Skeletal muscle tissue (tissue), 4 donors: ENCODE data around the gene NAALADL2. TPM values are rescaled to one million over a fixed set of nuclear protein-coding genes. Genes with fewer than 3 reads are reported as not detected.
"Not testable (repeated sequence)": the region's sequence is repeated elsewhere in the genome, so short reads cannot be mapped to it uniquely, and the experiment has no call there.

Source experiments
- H3K27ac ChIP-seq: one replicate; pipeline ENCODE4 v1.7.0; 2013; ENCODE audit warnings: mild to moderate bottlenecking, low read depth, low read length, inconsistent platforms
- H3K27me3 ChIP-seq, 3 donors: one replicate each; pipeline ENCODE4 v1.7.0; 2013; ENCODE audit warnings: low read length in 3 of 3; ENCODE audit not compliant: control insufficient read depth in 3 of 3, insufficient read depth in 3 of 3
- H3K36me3 ChIP-seq, 3 donors: one replicate each; pipeline ENCODE4 v1.7.0; 2013; ENCODE audit warnings: low read length in 3 of 3; ENCODE audit not compliant: control insufficient read depth in 3 of 3, insufficient read depth in 3 of 3
- H3K4me1 ChIP-seq, 3 donors: one replicate each; pipeline ENCODE4 v1.7.0; 2013; ENCODE audit warnings: low read length in 3 of 3, mild to moderate bottlenecking in 3 of 3; ENCODE audit not compliant: control insufficient read depth in 3 of 3, insufficient read depth in 3 of 3
- H3K4me3 ChIP-seq, 3 donors: one replicate each; pipeline ENCODE4 v1.7.0; 2013; ENCODE audit warnings: low read length in 3 of 3
- H3K9ac ChIP-seq, 3 donors: one replicate each; pipeline ENCODE4 v1.7.0; 2013; ENCODE audit warnings: low read length in 3 of 3, mild to moderate bottlenecking in 3 of 3, moderate library complexity in 2 of 3, low read depth in 1 of 3
- H3K9me3 ChIP-seq, 3 donors: one replicate each; pipeline ENCODE4 v1.7.0; 2013; ENCODE audit warnings: low read length in 3 of 3; ENCODE audit not compliant: control insufficient read depth in 3 of 3
- total RNA-seq: library from RNA; depleted of rRNA; stranded (reverse); fragments of >200 nt; gene quantifications from one replicate; pipeline ENCODE4 v1.2.3, GENCODE V29; 2014
- donor health status: Osteomylitis.

NAALADL2 gene
- total RNA-seq, 1 donor from 2014 or later, result 17.7 TPM

DNA sequence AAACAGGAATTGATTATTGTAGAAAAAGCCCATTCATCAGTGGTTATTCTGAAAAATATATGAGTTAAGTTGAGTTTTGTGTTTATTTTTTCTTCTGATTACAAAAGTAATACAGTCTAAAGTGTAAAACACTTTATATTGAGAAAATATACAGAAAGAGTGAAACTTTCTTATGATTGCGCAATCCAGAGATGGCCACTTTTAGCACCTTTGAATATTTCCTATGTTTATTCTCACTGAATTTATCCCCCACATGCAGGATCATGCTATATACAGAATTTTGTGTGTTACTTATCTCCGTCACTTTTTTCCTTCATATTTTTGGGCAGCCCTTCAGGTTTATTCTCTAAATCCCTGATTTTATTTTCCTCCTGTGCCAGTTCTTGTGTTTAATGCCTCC is 285.2 kb downstream of the NAALADL2 start:
- Histone ChIP-seq H3K9ac (no peak overlapping the region), H3K36me3 (no peaks in the 10 kb centered on the region), H3K9me3 (no peaks in the 10 kb centered on the region), H3K27me3 (no peaks in the 10 kb centered on the region), H3K27ac (no peak overlapping the region), H3K4me3 (no peak overlapping the region), H3K4me1 (no peaks in the 10 kb centered on the region)

GRCh38 chr3:175146258-175146657 is 287.1 kb downstream of the NAALADL2 start:
- Histone ChIP-seq H3K9ac (no peak overlapping the region), H3K9me3 (no peaks in the 10 kb centered on the region), H3K27ac (no peak overlapping the region), H3K36me3 (no peaks in the 10 kb centered on the region), H3K4me3 (no peak overlapping the region), H3K4me1 (no peaks in the 10 kb centered on the region), H3K27me3 (no peaks in the 10 kb centered on the region)

GRCh38 chr3:175149675-175150074 is 290.5 kb downstream of the NAALADL2 start:
- Histone ChIP-seq H3K4me1 (no peaks in the 10 kb centered on the region), H3K9me3 (no peaks in the 10 kb centered on the region), H3K27ac (no peak overlapping the region), H3K27me3 (no peaks in the 10 kb centered on the region), H3K9ac (no peak overlapping the region), H3K4me3 (no peak overlapping the region), H3K36me3 (no peaks in the 10 kb centered on the region)

DNA sequence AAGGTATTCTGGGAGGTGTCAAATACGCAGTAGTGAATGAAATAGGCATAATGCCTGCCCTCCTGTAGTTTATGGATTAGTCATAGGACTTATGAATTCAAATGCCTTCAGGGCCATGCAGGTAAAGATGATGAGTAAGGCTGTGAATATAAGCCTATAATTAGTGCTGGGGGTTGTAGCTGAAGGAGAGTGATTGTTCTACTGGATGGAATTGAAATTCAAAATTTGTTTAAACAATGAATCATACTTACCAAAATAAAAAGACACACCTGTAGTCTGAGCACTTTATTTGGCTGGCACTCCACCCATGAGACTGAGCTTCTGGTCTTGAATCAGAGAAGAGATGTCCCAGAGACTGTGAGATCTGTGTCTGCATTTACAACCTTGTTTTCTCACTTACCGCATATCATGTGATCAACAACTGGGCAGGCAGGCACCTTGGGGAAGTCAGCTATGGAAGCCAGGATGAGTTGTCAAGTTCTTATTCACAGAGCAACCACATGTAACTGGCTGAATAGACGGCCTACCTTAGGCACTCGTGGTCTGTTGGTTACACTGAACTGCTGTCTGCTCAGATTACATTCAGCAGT is 291.8 kb downstream of the NAALADL2 start:
- H3K27ac ChIP-seq, result no peak overlapping the region
- no peaks in the 10 kb centered on the region for H3K4me1 ChIP-seq
- no peaks in the 10 kb centered on the region for H3K9me3 ChIP-seq
- H3K36me3 ChIP-seq, result no peaks in the 10 kb centered on the region
- H3K4me3 ChIP-seq, result no peak overlapping the region
- no peak overlapping the region for H3K9ac ChIP-seq
- no peaks in the 10 kb centered on the region for H3K27me3 ChIP-seq

GRCh38 chr3:175153595-175153994 is 294.5 kb downstream of the NAALADL2 start:
- Histone ChIP-seq H3K4me3 (no peak overlapping the region), H3K4me1 (no peaks in the 10 kb centered on the region), H3K36me3 (no peaks in the 10 kb centered on the region), H3K27ac (no peak overlapping the region), H3K9me3 (no peaks in the 10 kb centered on the region), H3K9ac (no peak overlapping the region), H3K27me3 (no peaks in the 10 kb centered on the region)

GRCh38 chr3:175155172-175155571 is 296.0 kb downstream of the NAALADL2 start:
- Histone ChIP-seq H3K27me3 (no peaks in the 10 kb centered on the region), H3K4me3 (no peak overlapping the region), H3K36me3 (no peaks in the 10 kb centered on the region), H3K9ac (no peak overlapping the region), H3K4me1 (no peaks in the 10 kb centered on the region), H3K27ac (no peak overlapping the region), H3K9me3 (no peaks in the 10 kb centered on the region)

- H3K9ac ChIP-seq, result no peak overlapping the region
- H3K9me3 ChIP-seq, result no peaks in the 10 kb centered on the region
- H3K4me1 ChIP-seq, result no peaks in the 10 kb centered on the region
Observed at GRCh38 chr3:175159202-175159601, 300.1 kb downstream of the NAALADL2 start.

GRCh38 chr3:175161291-175161690 is 302.2 kb downstream of the NAALADL2 start:
- no peak overlapping the region for H3K9ac ChIP-seq
- no peaks in the 10 kb centered on the region for H3K27me3 ChIP-seq
- no peak overlapping the region for H3K27ac ChIP-seq
- no peaks in the 10 kb centered on the region for H3K36me3 ChIP-seq
- no peaks in the 10 kb centered on the region for H3K4me1 ChIP-seq
- no peaks in the 10 kb centered on the region for H3K9me3 ChIP-seq
- H3K4me3 ChIP-seq, result no peak overlapping the region

More at GRCh38 chr3:175159202-175159601, 300.1 kb downstream of the NAALADL2 start:
- Histone ChIP-seq H3K27ac (no peak overlapping the region), H3K36me3 (no peaks in the 10 kb centered on the region), H3K27me3 (no peaks in the 10 kb centered on the region), H3K4me3 (no peak overlapping the region)

- Histone ChIP-seq H3K27ac (no peak overlapping the region), H3K9ac (no peak overlapping the region), H3K4me3 (no peak overlapping the region), H3K27me3 (no peaks in the 10 kb centered on the region), H3K4me1 (no peaks in the 10 kb centered on the region), H3K9me3 (no peaks in the 10 kb centered on the region), H3K36me3 (no peaks in the 10 kb centered on the region)
Observed at GRCh38 chr3:175163686-175164085, 304.6 kb downstream of the NAALADL2 start.

DNA sequence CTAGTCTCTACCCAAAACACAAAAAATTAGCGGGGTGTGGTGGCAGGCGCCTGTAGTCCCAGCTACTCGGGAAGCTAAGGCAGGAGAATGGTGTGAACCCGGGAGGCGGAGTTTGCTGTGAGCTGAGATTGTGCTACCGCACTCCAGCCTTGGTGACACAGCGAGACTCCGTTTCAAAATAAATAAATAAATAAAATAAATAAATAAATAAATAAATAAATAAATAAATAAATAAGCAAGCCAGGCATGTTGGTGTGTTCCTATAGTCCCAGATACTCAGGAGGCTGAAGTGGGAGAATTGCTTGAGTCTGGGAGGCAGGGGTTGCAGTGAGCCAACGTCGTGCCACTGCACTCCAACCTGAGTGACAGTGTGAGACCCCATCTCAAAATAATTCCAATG is 314.0 kb downstream of the NAALADL2 start:
- H3K4me1 ChIP-seq, H3K27me3 ChIP-seq, H3K27ac ChIP-seq, H3K9me3 ChIP-seq, H3K9ac ChIP-seq, H3K36me3 ChIP-seq, H3K4me3 ChIP-seq: not testable (repeated sequence)

DNA sequence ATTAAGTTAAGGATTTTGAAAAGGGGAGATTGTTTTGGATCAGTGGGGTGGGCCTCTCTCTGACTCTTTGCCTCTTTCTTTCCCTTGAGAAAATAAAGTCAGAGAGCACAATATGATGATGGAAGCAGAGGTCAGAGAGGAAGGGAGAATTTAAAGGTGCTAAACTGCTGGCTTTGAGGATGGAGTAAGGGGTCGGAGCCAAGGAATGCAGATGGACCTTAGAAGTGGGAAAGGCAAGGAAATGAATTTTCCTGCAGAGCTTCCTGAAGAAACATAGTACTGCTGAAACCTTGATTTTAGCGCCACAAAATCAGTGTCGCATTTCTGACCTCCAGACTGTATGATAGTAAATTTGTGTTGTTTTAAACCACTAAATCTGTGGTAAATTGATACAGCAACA is 317.4 kb downstream of the NAALADL2 start:
- Histone ChIP-seq H3K4me1 (no peaks in the 10 kb centered on the region), H3K9me3 (no peaks in the 10 kb centered on the region)

More for the DNA sequence above, 317.4 kb downstream of the NAALADL2 start:
- Histone ChIP-seq H3K27me3 (no peaks in the 10 kb centered on the region), H3K4me3 (no peak overlapping the region), H3K36me3 (no peaks in the 10 kb centered on the region), H3K9ac (no peak overlapping the region), H3K27ac (no peak overlapping the region)
